Hepatocyte (in vitro differentiated cells): ENCODE results near the gene TRPM1. TPM values are rescaled to one million over a fixed set of nuclear protein-coding genes. Genes with fewer than 3 reads are reported as not detected.

Experiments used
- DNase-seq: peaks from one replicate; pipeline ENCODE4 v3.0.0-alpha.2; 2016; ENCODE audit warnings: low spot score
- H2AFZ ChIP-seq: fragments of 200-600 bp; sonication (generic); 2 replicates; pipeline ENCODE4 v1.6.0; 2016; ENCODE audit warnings: antibody characterized with exemption, mild to moderate bottlenecking
- H3K27ac ChIP-seq: fragments of 200-600 bp; sonication (generic); 2 replicates; pipeline ENCODE4 v1.5.1; 2016; ENCODE audit warnings: mild to moderate bottlenecking
- H3K27me3 ChIP-seq: fragments of 200-600 bp; sonication (generic); 2 replicates; pipeline ENCODE4 v1.6.1; 2016
- H3K36me3 ChIP-seq: fragments of 200-600 bp; sonication (generic); replicated peaks from 2 replicates; pipeline ENCODE4 v1.5.1; 2016; ENCODE audit warnings: low read depth; ENCODE audit not compliant: insufficient read depth
- H3K4me1 ChIP-seq: fragments of 200-600 bp; sonication (generic); 2 replicates; pipeline ENCODE4 v1.5.1; 2016; ENCODE audit warnings: mild to moderate bottlenecking, moderate library complexity; ENCODE audit not compliant: insufficient read depth
- H3K4me2 ChIP-seq: fragments of 200-600 bp; sonication (generic); 2 replicates; pipeline ENCODE4 v1.6.0; 2016
- H3K4me3 ChIP-seq: fragments of 200-600 bp; sonication (generic); 2 replicates; pipeline ENCODE4 v1.5.1; 2016; ENCODE audit warnings: mild to moderate bottlenecking
- H3K79me2 ChIP-seq: fragments of 200-600 bp; sonication (generic); 2 replicates; pipeline ENCODE4 v1.6.0; 2017; ENCODE audit warnings: mild to moderate bottlenecking
- H3K9me2 ChIP-seq: fragments of 200-600 bp; sonication (generic); replicated peaks from 2 replicates; pipeline ENCODE4 v1.6.0; 2017; ENCODE audit warnings: mild to moderate bottlenecking; ENCODE audit not compliant: insufficient read depth
- H3K9me3 ChIP-seq: fragments of 200-600 bp; sonication (generic); 2 replicates; pipeline ENCODE4 v1.5.1; 2016; ENCODE audit warnings: low read depth, mild to moderate bottlenecking
- H4K20me1 ChIP-seq: fragments of 200-600 bp; sonication (generic); 2 replicates; pipeline ENCODE4 v1.6.0; 2016; ENCODE audit warnings: mild to moderate bottlenecking; ENCODE audit not compliant: insufficient read depth, poor library complexity, severe bottlenecking
- CTCF ChIP-seq: fragments of 200-600 bp; sonication (generic); IDR thresholded peaks from 2 replicates; pipeline ENCODE4 v1.5.1; 2016; ENCODE audit warnings: antibody characterized with exemption, mild to moderate bottlenecking; ENCODE audit not compliant: poor library complexity
- EZH2 ChIP-seq: fragments of 200-600 bp; sonication (generic); IDR thresholded peaks from 2 replicates; pipeline ENCODE4 v1.6.1; 2016; ENCODE audit warnings: antibody characterized with exemption, mild to moderate bottlenecking, borderline replicate concordance
- EZH2phosphoT487 ChIP-seq: fragments of 200-600 bp; sonication (generic); IDR thresholded peaks from one replicate; pipeline ENCODE4 v1.6.1; 2018; ENCODE audit warnings: antibody characterized with exemption, mild to moderate bottlenecking, low read depth, moderate library complexity; ENCODE audit not compliant: unreplicated experiment, severe bottlenecking
- WGBS: methylation state at CpG from one replicate; pipeline ENCODE4 v1.1.6; 2016; ENCODE audit warnings: low lambda C conversion rate; ENCODE audit errors: missing lambda C conversion rate; 5-methylcytosine and 5-hydroxymethylcytosine counted together
- polyA plus RNA-seq: library from polyadenylated mRNA; unstranded; fragments of >200 nt; fragmentation: Nextera tagmentation; extraction: Ambion mirVana; gene quantifications from 2 replicates; pipeline ENCODE4 v1.2.1, GENCODE V29; 2016
- total RNA-seq: library from RNA; depleted of rRNA; stranded (reverse); fragments of >200 nt; gene quantifications from 2 replicates; pipeline ENCODE4 v1.2.3, GENCODE V29; 2014

TRPM1 gene
- total and polyA plus RNA-seq, 2 experiments from 2014 or later: not detected

DNA sequence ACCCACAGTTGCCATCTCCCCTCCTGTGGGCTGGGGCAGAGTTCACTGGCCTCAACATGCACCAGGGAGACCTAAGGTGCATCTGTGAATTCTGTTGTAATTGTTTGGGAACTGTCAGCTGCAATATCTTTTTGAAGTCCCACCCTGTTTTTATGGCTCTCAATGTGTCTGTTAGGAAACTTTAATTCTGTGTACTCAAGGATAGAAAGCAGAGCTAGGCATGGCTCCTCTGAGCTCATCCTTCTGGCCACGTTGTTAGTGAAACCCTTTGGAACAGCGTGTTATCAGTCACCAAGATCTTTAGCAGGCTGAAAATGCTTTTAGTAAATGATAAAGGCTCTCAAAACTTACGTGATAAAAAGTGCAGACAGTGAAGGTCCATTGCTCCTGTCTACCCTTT, 76.5 kb downstream of the TRPM1 start:
- no peak overlapping the region for H2AFZ ChIP-seq
- peak overlapping the region; percentile 53 for H3K27ac ChIP-seq
- H3K9me3 ChIP-seq: no peaks in the 10 kb centered on the region
- no peaks in the 10 kb centered on the region for H3K27me3 ChIP-seq
- no peaks in the 10 kb centered on the region for H4K20me1 ChIP-seq
- H3K9me2 ChIP-seq: no peaks in the 10 kb centered on the region
- H3K36me3 ChIP-seq: no peaks in the 10 kb centered on the region
- H3K4me3 ChIP-seq: no peak overlapping the region
- peak overlapping the region; percentile 25 for H3K4me2 ChIP-seq
- peaks cover 10% of the 10 kb centered on the region for H3K4me1 ChIP-seq
- DNase-seq: peak; percentile 57
- TF ChIP-seq EZH2phosphoT487: no peak
- no peak for TF ChIP-seq EZH2
- TF ChIP-seq CTCF: no peak
- H3K79me2 ChIP-seq: no peaks in the 10 kb centered on the region
- WGBS: 9% methylated on average over 3 of the region's 3 CpGs

- H3K9me2 ChIP-seq: no peaks in the 10 kb centered on the region
- no peaks in the 10 kb centered on the region for H3K27me3 ChIP-seq
- DNase-seq: peak; percentile 64
- peak overlapping the region; percentile 25 for H3K4me2 ChIP-seq
- TF ChIP-seq CTCF: no peak
- no peak for TF ChIP-seq EZH2phosphoT487
- no peak for TF ChIP-seq EZH2
- 10% methylated on average over 5 of the region's 5 CpGs for WGBS
- no peaks in the 10 kb centered on the region for H4K20me1 ChIP-seq
- no peak overlapping the region for H3K4me3 ChIP-seq
- no peaks in the 10 kb centered on the region for H3K79me2 ChIP-seq
- H2AFZ ChIP-seq: peak overlapping the region; percentile 1
- peaks cover 10% of the 10 kb centered on the region for H3K4me1 ChIP-seq
- H3K9me3 ChIP-seq: no peaks in the 10 kb centered on the region
- H3K27ac ChIP-seq: peak overlapping the region; percentile 53
- H3K36me3 ChIP-seq: no peaks in the 10 kb centered on the region
These were observed 77.2 kb downstream of the TRPM1 start for GRCh38 chr15:31024330-31024729.

- Histone ChIP-seq H3K4me3 (no peak overlapping the region), H3K9me3 (no peaks in the 10 kb centered on the region), H3K9me2 (no peaks in the 10 kb centered on the region), H3K27me3 (no peaks in the 10 kb centered on the region), H3K4me2 (peak overlapping the region; percentile 25), H3K4me1 (peaks cover 10% of the 10 kb centered on the region), H4K20me1 (no peaks in the 10 kb centered on the region), H3K36me3 (no peaks in the 10 kb centered on the region), H2AFZ (no peak overlapping the region), H3K79me2 (no peaks in the 10 kb centered on the region), H3K27ac (peak overlapping the region; percentile 53)
- TF ChIP-seq CTCF: no peak
- no peak for TF ChIP-seq EZH2phosphoT487
- no peak for TF ChIP-seq EZH2
- WGBS: 79% methylated on average over 5 of the region's 5 CpGs
- no peak for DNase-seq
These were observed 77.7 kb downstream of the TRPM1 start for GRCh38 chr15:31023841-31024240.
